ENCODE data around the gene TMEM215. TPM values are rescaled to one million over a fixed set of nuclear protein-coding genes. Genes with fewer than 3 reads are reported as not detected.

Gene TMEM215
- total RNA-seq, 1 donor from 2014 or later = not detected

DNA sequence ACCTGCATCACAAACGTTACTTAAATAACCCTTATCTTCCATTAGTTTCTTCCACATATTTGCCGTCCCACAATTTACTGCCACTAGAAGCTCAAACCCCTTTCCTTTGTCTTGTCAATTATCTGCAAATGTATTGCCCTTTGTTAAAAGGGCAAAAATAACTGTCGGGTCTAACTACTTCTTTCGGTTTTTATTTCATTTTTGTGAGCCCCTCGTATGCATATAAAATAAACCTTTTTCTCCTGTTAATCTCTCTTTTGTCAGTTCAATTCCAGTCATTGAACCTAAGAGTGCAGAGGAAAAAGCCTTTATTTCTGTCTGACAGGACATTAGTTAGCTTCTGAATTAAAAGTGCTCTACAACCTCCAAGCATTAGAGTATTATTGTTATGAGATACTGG lies 45.5 kb downstream of the TMEM215 start:
- H3K27ac Mint-ChIP-seq (ENCODE audit: unreplicated experiment) = no peak overlapping the region
- no peak overlapping the region for H3K4me3 Mint-ChIP-seq (ENCODE audit: unreplicated experiment)
- H3K27me3 Mint-ChIP-seq (ENCODE audit: low read depth) = peaks cover 47% of the 10 kb centered on the region
- no peaks in the 10 kb centered on the region for H3K9me3 Mint-ChIP-seq (ENCODE audit: low read depth)
- H3K4me1 Mint-ChIP-seq (ENCODE audit: low read depth) = no peaks in the 10 kb centered on the region
- TF ChIP-seq, protein P1, sequence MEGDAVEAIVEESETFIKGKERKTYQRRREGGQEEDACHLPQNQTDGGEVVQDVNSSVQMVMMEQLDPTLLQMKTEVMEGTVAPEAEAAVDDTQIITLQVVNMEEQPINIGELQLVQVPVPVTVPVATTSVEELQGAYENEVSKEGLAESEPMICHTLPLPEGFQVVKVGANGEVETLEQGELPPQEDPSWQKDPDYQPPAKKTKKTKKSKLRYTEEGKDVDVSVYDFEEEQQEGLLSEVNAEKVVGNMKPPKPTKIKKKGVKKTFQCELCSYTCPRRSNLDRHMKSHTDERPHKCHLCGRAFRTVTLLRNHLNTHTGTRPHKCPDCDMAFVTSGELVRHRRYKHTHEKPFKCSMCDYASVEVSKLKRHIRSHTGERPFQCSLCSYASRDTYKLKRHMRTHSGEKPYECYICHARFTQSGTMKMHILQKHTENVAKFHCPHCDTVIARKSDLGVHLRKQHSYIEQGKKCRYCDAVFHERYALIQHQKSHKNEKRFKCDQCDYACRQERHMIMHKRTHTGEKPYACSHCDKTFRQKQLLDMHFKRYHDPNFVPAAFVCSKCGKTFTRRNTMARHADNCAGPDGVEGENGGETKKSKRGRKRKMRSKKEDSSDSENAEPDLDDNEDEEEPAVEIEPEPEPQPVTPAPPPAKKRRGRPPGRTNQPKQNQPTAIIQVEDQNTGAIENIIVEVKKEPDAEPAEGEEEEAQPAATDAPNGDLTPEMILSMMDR (IDR thresholded peaks at IDR 0.05) = no peak
- DNase-seq (ENCODE audit: low spot score) = no peak
- H3K36me3 Mint-ChIP-seq (ENCODE audit: low read depth) = no peaks in the 10 kb centered on the region

DNA sequence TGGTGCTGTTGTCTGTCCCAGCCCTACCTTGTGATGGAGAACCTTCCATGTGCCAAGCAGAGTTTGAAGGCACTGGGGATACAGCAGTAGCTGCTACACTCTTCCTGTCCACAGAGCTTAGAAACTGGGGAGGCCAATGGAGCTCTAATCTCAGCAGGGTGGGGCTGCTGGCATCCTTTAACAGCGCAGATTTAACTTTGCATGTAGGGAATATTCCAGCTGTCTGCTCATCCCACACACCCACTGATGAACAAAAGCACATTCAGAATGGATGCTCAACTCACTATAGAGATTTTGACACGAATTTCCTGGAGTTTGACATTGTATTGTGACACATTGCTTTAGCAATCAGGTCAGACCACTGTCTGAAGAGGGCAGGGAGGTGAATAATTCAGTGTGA lies 49.0 kb downstream of the TMEM215 start:
- DNase-seq (ENCODE audit: low spot score) = no peak
- TF ChIP-seq, protein P1 (IDR thresholded peaks at IDR 0.05) = no peak
- Mint-ChIP-seq H3K4me3 (ENCODE audit: unreplicated experiment) (no peak overlapping the region), H3K27ac (ENCODE audit: unreplicated experiment) (no peak overlapping the region), H3K9me3 (ENCODE audit: low read depth) (no peaks in the 10 kb centered on the region), H3K36me3 (ENCODE audit: low read depth) (no peaks in the 10 kb centered on the region), H3K4me1 (ENCODE audit: low read depth) (no peaks in the 10 kb centered on the region), H3K27me3 (ENCODE audit: low read depth) (peaks cover 22% of the 10 kb centered on the region)

Other genes starting within 250 kb of the TMEM215 start
- 11.2 to 14.7 TPM (median 13.2 TPM) in 3 replicates for gene SMIM27, start 231.2 kb upstream of the TMEM215 start, total RNA-seq
- gene TOPORS, start 231.0 kb upstream of the TMEM215 start, total RNA-seq = 14.8 to 19.6 TPM (median 15.3 TPM) in 3 replicates
- gene NDUFB6, start 210.4 kb upstream of the TMEM215 start, total RNA-seq = 40.2 to 47.6 TPM (median 43.4 TPM) in 3 replicates
- 0.02 TPM in 1 of 3 replicates, not detected in the others for gene TAF1L, start 147.9 kb upstream of the TMEM215 start, total RNA-seq
- gene APTX, start 218.1 kb downstream of the TMEM215 start, total RNA-seq = 24.0 to 28.0 TPM (median 27.4 TPM) in 3 replicates
- 81.2 to 121 TPM (median 81.9 TPM) in 3 replicates for gene DNAJA1, start 241.7 kb downstream of the TMEM215 start, total RNA-seq